ENCODE results near the gene RAD18.

DNA sequence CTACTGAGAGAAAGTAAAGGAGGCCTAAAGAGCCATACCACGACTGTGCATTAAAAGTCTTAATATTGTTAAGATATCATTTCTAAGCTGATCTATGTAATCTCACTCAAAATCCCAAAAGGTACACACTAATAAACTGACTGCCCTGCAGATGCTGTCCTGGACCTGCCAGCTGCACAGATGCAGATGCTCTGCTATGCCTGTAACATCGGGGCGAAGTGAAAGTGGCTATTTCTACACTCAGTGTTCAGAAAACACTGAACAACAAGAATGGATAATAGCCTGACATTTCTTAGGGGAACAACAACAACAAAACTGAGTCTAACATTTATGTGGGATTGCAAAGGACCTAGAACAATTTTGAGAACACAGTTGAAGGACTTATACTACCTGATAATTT, 31.9 kb downstream of the RAD18 start:
- TF ChIP-seq POLR2A (IDR thresholded peaks at IDR 0.05) = no peak
- TF ChIP-seq, protein P1, sequence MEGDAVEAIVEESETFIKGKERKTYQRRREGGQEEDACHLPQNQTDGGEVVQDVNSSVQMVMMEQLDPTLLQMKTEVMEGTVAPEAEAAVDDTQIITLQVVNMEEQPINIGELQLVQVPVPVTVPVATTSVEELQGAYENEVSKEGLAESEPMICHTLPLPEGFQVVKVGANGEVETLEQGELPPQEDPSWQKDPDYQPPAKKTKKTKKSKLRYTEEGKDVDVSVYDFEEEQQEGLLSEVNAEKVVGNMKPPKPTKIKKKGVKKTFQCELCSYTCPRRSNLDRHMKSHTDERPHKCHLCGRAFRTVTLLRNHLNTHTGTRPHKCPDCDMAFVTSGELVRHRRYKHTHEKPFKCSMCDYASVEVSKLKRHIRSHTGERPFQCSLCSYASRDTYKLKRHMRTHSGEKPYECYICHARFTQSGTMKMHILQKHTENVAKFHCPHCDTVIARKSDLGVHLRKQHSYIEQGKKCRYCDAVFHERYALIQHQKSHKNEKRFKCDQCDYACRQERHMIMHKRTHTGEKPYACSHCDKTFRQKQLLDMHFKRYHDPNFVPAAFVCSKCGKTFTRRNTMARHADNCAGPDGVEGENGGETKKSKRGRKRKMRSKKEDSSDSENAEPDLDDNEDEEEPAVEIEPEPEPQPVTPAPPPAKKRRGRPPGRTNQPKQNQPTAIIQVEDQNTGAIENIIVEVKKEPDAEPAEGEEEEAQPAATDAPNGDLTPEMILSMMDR (IDR thresholded peaks at IDR 0.05) = no peak
